IMR-90 (cell line): ENCODE results near the gene DUS4L. TPM values are rescaled to one million over a fixed set of nuclear protein-coding genes. Genes with fewer than 3 reads are reported as not detected.

Experiments used
- ATAC-seq: fragments of 200-7000 bp; cut with Tn5 transposase; 2 replicates; pipeline ENCODE4 v1.9.1; 2020; ENCODE audit warnings: low read depth, mild to moderate bottlenecking, moderate library complexity
- BruUV-seq: library from RNA; stranded (reverse); fragments of 400-500 nt; replicated peaks from 2 replicates; lab custom pipeline; 2021; lab: Mats Ljungman, UMichigan
- CTCF ChIA-PET: fragments of 300-600 bp; formaldehyde crosslinking; extraction: SDS; loops from one replicate; lab custom pipeline; 2021; ENCODE audit warnings: antibody characterized with exemption; lab: Yijun Ruan, JAX
- POLR2A ChIA-PET: fragments of 300-600 bp; sonication (Branson Sonifier 250); formaldehyde crosslinking; loops from one replicate; lab custom pipeline; 2022; ENCODE audit warnings: antibody characterized with exemption; ENCODE audit not compliant: unreplicated experiment; lab: Charles Lee
- DNase-seq: peaks from one replicate; pipeline ENCODE4 v3.0.0; 2013
- H2AFZ ChIP-seq: replicated peaks from 2 replicates; pipeline ENCODE3; 2013; ENCODE audit warnings: low read length, mild to moderate bottlenecking; ENCODE audit not compliant: poor library complexity
- H2AK5ac ChIP-seq: 2 replicates; pipeline ENCODE4 v1.6.1; 2013; ENCODE audit warnings: low read depth, low read length, inconsistent platforms
- H2AK9ac ChIP-seq: replicated peaks from 2 replicates; pipeline ENCODE3; 2013; ENCODE audit warnings: mild to moderate bottlenecking, low read depth, low read length, moderate library complexity; ENCODE audit not compliant: poor library complexity
- H2BK120ac ChIP-seq: 2 replicates; pipeline ENCODE4 v1.6.1; 2013; ENCODE audit warnings: low read depth, low read length, inconsistent platforms
- H2BK15ac ChIP-seq: 3 replicates; pipeline ENCODE4 v1.6.1; 2013; ENCODE audit warnings: low read depth, low read length, inconsistent platforms
- H2BK20ac ChIP-seq: 2 replicates; pipeline ENCODE4 v1.6.1; 2013; ENCODE audit warnings: low read depth, mild to moderate bottlenecking, inconsistent platforms, low read length, moderate library complexity
- H2BK5ac ChIP-seq: 2 replicates; pipeline ENCODE4 v1.6.1; 2013; ENCODE audit warnings: mild to moderate bottlenecking, low read depth, low read length, inconsistent platforms; ENCODE audit not compliant: poor library complexity, severe bottlenecking
- H3K14ac ChIP-seq: replicated peaks from 2 replicates; pipeline ENCODE4 v1.6.1; 2013; ENCODE audit warnings: low read depth, low read length, inconsistent platforms
- H3K18ac ChIP-seq: 2 replicates; pipeline ENCODE4 v1.6.1; 2013; ENCODE audit warnings: low read depth, low read length, control low read depth
- H3K23ac ChIP-seq: 2 replicates; pipeline ENCODE4 v1.6.1; 2013; ENCODE audit warnings: low read depth, low read length, inconsistent platforms
- H3K27ac ChIP-seq: 2 replicates; pipeline ENCODE4 v1.5.1; 2013; ENCODE audit warnings: mild to moderate bottlenecking, control low read depth, low read length; ENCODE audit not compliant: insufficient read depth
- H3K27me3 ChIP-seq: 2 replicates; pipeline ENCODE4 v1.6.1; 2013; ENCODE audit warnings: low read length; ENCODE audit not compliant: control insufficient read depth, insufficient read depth
- H3K36me3 ChIP-seq: 2 replicates; pipeline ENCODE4 v1.6.1; 2013; ENCODE audit warnings: low read length, mixed read lengths; ENCODE audit not compliant: control insufficient read depth, insufficient read depth
- H3K4ac ChIP-seq: 2 replicates; pipeline ENCODE4 v1.6.1; 2013; ENCODE audit warnings: low read depth, low read length, inconsistent platforms
- H3K4me1 ChIP-seq: 2 replicates; pipeline ENCODE4 v1.6.1; 2013; ENCODE audit warnings: low read length, mixed read lengths; ENCODE audit not compliant: control insufficient read depth, insufficient read depth
- H3K4me2 ChIP-seq: 2 replicates; pipeline ENCODE4 v1.6.1; 2013; ENCODE audit warnings: low read depth, mild to moderate bottlenecking, control low read depth, low read length, moderate library complexity
- H3K4me3 ChIP-seq: 2 replicates; pipeline ENCODE4 v1.5.1; 2013; ENCODE audit warnings: low read depth, mild to moderate bottlenecking, control low read depth, low read length, moderate library complexity; ENCODE audit not compliant: insufficient read depth
- H3K56ac ChIP-seq: 2 replicates; pipeline ENCODE4 v1.6.1; 2013; ENCODE audit warnings: low read length, inconsistent platforms; ENCODE audit not compliant: insufficient read depth; ENCODE audit errors: extremely low read depth
- H3K79me1 ChIP-seq, 2 experiments: 2 replicates each; pipeline ENCODE4 v1.6.1; 2013; ENCODE audit warnings: low read length in 2 of 2, inconsistent platforms in 1 of 2, low read depth in 1 of 2
- H3K9ac ChIP-seq: 2 replicates; pipeline ENCODE4 v1.6.1; 2013; ENCODE audit warnings: low read depth, low read length, control low read depth
- H3K9me1 ChIP-seq: 2 replicates; pipeline ENCODE4 v1.6.1; 2013; ENCODE audit warnings: low read length, inconsistent platforms; ENCODE audit not compliant: insufficient read depth
- H3K9me3 ChIP-seq: 2 replicates; pipeline ENCODE4 v1.6.1; 2013; ENCODE audit warnings: low read length; ENCODE audit not compliant: control insufficient read depth, insufficient read depth
- H4K20me1 ChIP-seq: 2 replicates; pipeline ENCODE4 v1.6.1; 2013; ENCODE audit warnings: low read length, inconsistent platforms; ENCODE audit not compliant: insufficient read depth
- H4K5ac ChIP-seq: 2 replicates; pipeline ENCODE4 v1.6.1; 2013; ENCODE audit warnings: mild to moderate bottlenecking, low read depth, low read length, control low read depth
- H4K8ac ChIP-seq, 2 experiments: 2 replicates each; pipeline ENCODE4 v1.6.1; 2013; ENCODE audit warnings: low read depth in 2 of 2, low read length in 2 of 2, control low read depth in 1 of 2, inconsistent platforms in 1 of 2
- H4K91ac ChIP-seq: 2 replicates; pipeline ENCODE4 v1.6.1; 2013; ENCODE audit warnings: low read depth, low read length, inconsistent platforms; ENCODE audit not compliant: insufficient read depth
- BHLHE40 ChIP-seq: fragments of 150-350 bp; IDR thresholded peaks from 2 replicates; pipeline ENCODE4 v1.6.1; 2016; ENCODE audit warnings: mild to moderate bottlenecking, low read depth, low read length
- CHD1 ChIP-seq: IDR thresholded peaks from 2 replicates; pipeline ENCODE4 v1.6.1; 2012; ENCODE audit warnings: low read depth, low read length, improper control_type of control experiment
- CTCF ChIP-seq: conservative IDR thresholded peaks from 2 replicates; pipeline ENCODE4 v1.5.1; 2012; ENCODE audit warnings: mild to moderate bottlenecking, low read depth, low read length, improper control_type of control experiment
- ELK1 ChIP-seq: fragments of 150-350 bp; IDR thresholded peaks from 2 replicates; pipeline ENCODE4 v1.6.1; 2016; ENCODE audit warnings: low read depth, mild to moderate bottlenecking, low read length, moderate library complexity, borderline replicate concordance
- FOS ChIP-seq: fragments of 150-350 bp; IDR thresholded peaks from 2 replicates; pipeline ENCODE4 v1.6.1; 2016; ENCODE audit warnings: low read depth, low read length
- MAFK ChIP-seq: IDR thresholded peaks from 2 replicates; pipeline ENCODE4 v1.6.1; 2012; ENCODE audit warnings: low read depth, low read length, improper control_type of control experiment
- MAZ ChIP-seq: IDR thresholded peaks from 2 replicates; pipeline ENCODE4 v1.6.1; 2012; ENCODE audit warnings: low read depth, mild to moderate bottlenecking, low read length, improper control_type of control experiment, moderate library complexity, borderline replicate concordance
- MXI1 ChIP-seq: IDR thresholded peaks from 2 replicates; pipeline ENCODE4 v1.6.1; 2012; ENCODE audit warnings: low read depth, mild to moderate bottlenecking, low read length, moderate library complexity, borderline replicate concordance
- NFE2L2 ChIP-seq: fragments of 150-350 bp; IDR thresholded peaks from 2 replicates; pipeline ENCODE4 v1.6.1; 2016; ENCODE audit warnings: low read depth, mild to moderate bottlenecking, low read length
- POLR2A ChIP-seq: IDR thresholded peaks from 2 replicates; pipeline ENCODE4 v1.6.1; 2012; ENCODE audit warnings: mild to moderate bottlenecking, low read depth, low read length
- RCOR1 ChIP-seq: IDR thresholded peaks from 2 replicates; pipeline ENCODE4 v1.6.1; 2012; ENCODE audit warnings: mild to moderate bottlenecking, low read length, improper control_type of control experiment; ENCODE audit not compliant: insufficient replicate concordance
- SMC3 ChIP-seq: fragments of 150-350 bp; IDR thresholded peaks from 2 replicates; pipeline ENCODE4 v1.6.1; 2016; ENCODE audit warnings: low read depth, mild to moderate bottlenecking, antibody characterized with exemption, low read length, moderate library complexity
- WGBS, 2 experiments: methylation state at CpG; one replicate each; pipeline versions ENCODE4 v1.1.5 to v1.1.7; 2013; ENCODE audit warnings: missing lambda C conversion rate in 2 of 2; ENCODE audit not compliant: insufficient read length in 1 of 2; ENCODE audit errors: extremely low coverage in 2 of 2; 5-methylcytosine and 5-hydroxymethylcytosine counted together
- dilution Hi-C: fragments of 300-500 bp; cut with HindIII; formaldehyde crosslinking; loops from one replicate; pipeline ENCODE4 v1.14.3; 2018; ENCODE audit warnings: low sequenced_read_pairs; ENCODE audit not compliant: unreplicated experiment
- in situ Hi-C: fragments of 300-500 bp; cut with MboI; formaldehyde crosslinking; loops from 3 replicates; pipeline ENCODE4 v1.14.3; 2019; ENCODE audit warnings: low sequenced_read_pairs, inconsistent platforms, mixed read lengths
- intact Hi-C: fragments of 100-400 bp; cut with micrococcal nuclease; formaldehyde crosslinking; loops from 2 replicates; pipeline ENCODE4 v1.10.0; 2022
- polyA plus RNA-seq, 3 experiments: library from polyadenylated mRNA; depleted of rRNA; stranded (reverse); fragments of >200 nt; gene quantifications; 2 replicates each; pipeline ENCODE4 v1.2.3, GENCODE V29; 2012; ENCODE audit warnings: low replicate concordance in 1 of 3
- total RNA-seq: library from RNA; depleted of rRNA; stranded (reverse); fragments of >200 nt; gene quantifications from 2 replicates; pipeline ENCODE4 v1.2.3, GENCODE V29; 2012
- TF ChIP-seq, protein P1 (sequence below): fragments of 150-350 bp; IDR thresholded peaks from 2 replicates; pipeline ENCODE4 v1.6.1; 2017; ENCODE audit warnings: mild to moderate bottlenecking, antibody characterized with exemption, low read length, low read depth

DUS4L gene
- total and polyA plus RNA-seq, 2 of the 4 experiments (the other 2 are of a cell fraction): 4.2 to 6.6 TPM

DNA sequence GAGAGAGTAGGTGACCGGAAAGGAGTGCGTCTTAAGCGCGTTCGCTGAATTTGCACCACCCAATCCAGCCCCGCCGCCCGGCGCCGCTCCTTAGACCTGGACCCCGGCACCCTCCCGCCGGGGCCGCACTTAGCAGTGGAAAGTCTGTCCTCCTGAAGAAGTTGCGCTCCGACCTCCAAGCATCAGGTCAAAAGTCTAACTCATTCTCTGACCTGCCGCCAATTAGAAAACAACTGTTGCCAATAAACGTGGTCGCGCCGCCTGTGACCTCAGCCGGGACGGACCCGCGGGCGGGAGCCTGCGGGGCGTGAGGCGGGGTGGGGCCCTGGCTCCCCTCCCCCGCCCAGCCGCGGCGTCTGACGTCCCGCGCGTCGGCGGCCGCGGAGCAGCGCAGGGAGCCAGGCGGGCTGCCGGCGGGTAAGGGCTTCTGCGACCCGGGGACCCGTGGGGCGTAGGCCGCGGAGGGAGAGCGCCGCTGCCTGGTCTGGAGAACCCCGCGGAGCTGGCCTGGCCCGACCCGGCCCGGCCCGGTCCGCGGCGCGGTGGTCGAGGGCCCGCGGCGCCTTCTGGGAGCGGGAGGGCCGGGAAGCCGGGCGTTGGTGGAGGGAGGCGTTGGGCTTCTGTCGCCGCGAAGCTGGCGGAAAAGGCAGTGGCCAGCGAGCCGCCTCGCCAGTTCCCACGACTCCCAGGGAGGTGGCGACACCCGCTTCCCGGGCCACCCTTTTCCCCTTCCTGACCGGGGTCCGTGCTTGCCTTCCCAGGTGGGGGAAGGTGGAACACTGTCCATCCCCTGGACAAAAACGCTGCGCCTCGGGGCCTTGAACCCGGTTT lies 16.3 kb downstream of the DUS4L start, which contains the start of gene BCAP29:
Gene BCAP29, plus strand, starts transcription at position 362 of the 831 bp plus-strand sequence. CDS start 527 bp downstream, outside the sequence.
- H3K9ac ChIP-seq: peak within 1 kb of the TSS; percentile 95
- peak within 1 kb of the TSS; percentile 80; the same call in 1 of the 2 replicates for H2AK5ac ChIP-seq
- H3K36me3 ChIP-seq: peaks cover 4% of the 10 kb centered on the region; the same call in 1 of the 2 replicates
- peak within 1 kb of the TSS; percentile 85 for H3K18ac ChIP-seq
- ChIA-PET POLR2A (no interaction called here), CTCF (no interaction called here)
- H3K79me1 ChIP-seq: peaks cover 12 to 37% of the 10 kb centered on the region in 2 experiments
- H2BK5ac ChIP-seq: peak within 1 kb of the TSS; percentile 64
- H3K14ac ChIP-seq: peak within 1 kb of the TSS; percentile 97
- peak within 1 kb of the TSS; percentile 34; the same call in 1 of the 2 replicates for H2BK20ac ChIP-seq
- H4K20me1 ChIP-seq: no peaks in the 10 kb centered on the region
- H3K56ac ChIP-seq: peak within 1 kb of the TSS; percentile 75
- in situ Hi-C loops (no loop called here), dilution Hi-C loops (no loop called here), intact Hi-C loops (loop anchor here (5.0 kb wide), 3 partner anchors 118 to 162 kb away; partner anchors contain the start of gene CBLL1)
- 0% methylated on average over 12 of the region's 89 CpGs; no CpG with 5 or more reads in 1 of the 2 experiments for WGBS, 2 experiments
- H3K4me1 ChIP-seq: no peaks in the 10 kb centered on the region
- H3K27me3 ChIP-seq: no peaks in the 10 kb centered on the region
- DNase-seq (peak; percentile 25), ATAC-seq (peak; percentile 98)
- peak within 1 kb of the TSS; percentile 80 for H4K91ac ChIP-seq
- H3K9me3 ChIP-seq: no peaks in the 10 kb centered on the region
- H3K27ac ChIP-seq: peak within 1 kb of the TSS; percentile 74
- peak within 1 kb of the TSS; percentile 93 for H3K4me3 ChIP-seq
- peak within 1 kb of the TSS; percentile 99 for H2AK9ac ChIP-seq
- H3K23ac ChIP-seq: peak within 1 kb of the TSS; percentile 95
- H3K4me2 ChIP-seq: peak within 1 kb of the TSS; percentile 98
- peak within 1 kb of the TSS; percentile 27 for H4K5ac ChIP-seq
- peak within 1 kb of the TSS; percentile 97; the same call in 2 of the 3 replicates for H2BK15ac ChIP-seq
- no peaks in the 10 kb centered on the region for H3K9me1 ChIP-seq
- peak within 1 kb of the TSS; percentile 75 for H2BK120ac ChIP-seq
- peak within 1 kb of the TSS; percentile 96 for H2AFZ ChIP-seq
- BruUV-seq: no TSS peak
- H4K8ac ChIP-seq: peak within 1 kb of the TSS; percentile 89 to 100
- peak within 1 kb of the TSS; percentile 96 for H3K4ac ChIP-seq
- peak; percentile 54 for TF ChIP-seq MXI1
- TF ChIP-seq MAZ: peak; percentile 47; the same call in 1 of the 2 replicates
- no peak for TF ChIP-seq ELK1
- peak; percentile 80 for TF ChIP-seq POLR2A
- TF ChIP-seq CHD1: no peak
- TF ChIP-seq BHLHE40: peak; percentile 22; the same call in 1 of the 2 replicates
- TF ChIP-seq NFE2L2: no peak
- TF ChIP-seq SMC3: no peak
- TF ChIP-seq MAFK: no peak
- TF ChIP-seq, protein P1, sequence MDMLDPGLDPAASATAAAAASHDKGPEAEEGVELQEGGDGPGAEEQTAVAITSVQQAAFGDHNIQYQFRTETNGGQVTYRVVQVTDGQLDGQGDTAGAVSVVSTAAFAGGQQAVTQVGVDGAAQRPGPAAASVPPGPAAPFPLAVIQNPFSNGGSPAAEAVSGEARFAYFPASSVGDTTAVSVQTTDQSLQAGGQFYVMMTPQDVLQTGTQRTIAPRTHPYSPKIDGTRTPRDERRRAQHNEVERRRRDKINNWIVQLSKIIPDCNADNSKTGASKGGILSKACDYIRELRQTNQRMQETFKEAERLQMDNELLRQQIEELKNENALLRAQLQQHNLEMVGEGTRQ: no peak
- TF ChIP-seq RCOR1: no peak
- 0 out of 2 replicates have a peak, but pooled peaks have one; percentile 9 for TF ChIP-seq CTCF
- no peak for TF ChIP-seq FOS
